Nephron (organoid): Measurements from ENCODE around the gene LEFTY1.
A peak's percentile ranks its signal among the peaks of the same experiment; 100 is the strongest.
"Not testable (repeated sequence)": the region's sequence is repeated elsewhere in the genome, so short reads cannot be mapped to it uniquely, and the experiment has no call there.

Experiments used
- H3K27ac Mint-ChIP-seq, 3 experiments: 2 replicates each; pipeline ENCODE4 v1.8.0; 2020; ENCODE audit warnings: mixed read lengths in 3 of 3, mild to moderate bottlenecking in 2 of 3, moderate library complexity in 1 of 3
- H3K27me3 Mint-ChIP-seq: 2 replicates; pipeline ENCODE4 v1.8.0; 2021; ENCODE audit warnings: low read depth, mild to moderate bottlenecking, moderate library complexity, mixed read lengths
- H3K36me3 Mint-ChIP-seq: 2 replicates; pipeline ENCODE4 v1.8.0; 2020; ENCODE audit warnings: low read depth, mixed read lengths
- H3K4me1 Mint-ChIP-seq: 2 replicates; pipeline ENCODE4 v1.8.0; 2020; ENCODE audit warnings: mixed read lengths
- H3K4me3 Mint-ChIP-seq, 3 experiments: 2 replicates each; pipeline ENCODE4 v1.8.0; 2020; ENCODE audit warnings: mild to moderate bottlenecking in 3 of 3, mixed read lengths in 3 of 3, moderate library complexity in 2 of 3
- H3K9me3 Mint-ChIP-seq: 2 replicates; pipeline ENCODE4 v1.8.0; 2020; ENCODE audit warnings: mixed read lengths
- CTCF ChIP-seq, 3 experiments: fragments of 200-600 bp; sonication (generic); IDR thresholded peaks; one replicate each; pipeline ENCODE4 v1.5.0; 2021; ENCODE audit warnings: antibody characterized with exemption in 3 of 3; ENCODE audit not compliant: unreplicated experiment in 3 of 3

The LEFTY1 gene

DNA sequence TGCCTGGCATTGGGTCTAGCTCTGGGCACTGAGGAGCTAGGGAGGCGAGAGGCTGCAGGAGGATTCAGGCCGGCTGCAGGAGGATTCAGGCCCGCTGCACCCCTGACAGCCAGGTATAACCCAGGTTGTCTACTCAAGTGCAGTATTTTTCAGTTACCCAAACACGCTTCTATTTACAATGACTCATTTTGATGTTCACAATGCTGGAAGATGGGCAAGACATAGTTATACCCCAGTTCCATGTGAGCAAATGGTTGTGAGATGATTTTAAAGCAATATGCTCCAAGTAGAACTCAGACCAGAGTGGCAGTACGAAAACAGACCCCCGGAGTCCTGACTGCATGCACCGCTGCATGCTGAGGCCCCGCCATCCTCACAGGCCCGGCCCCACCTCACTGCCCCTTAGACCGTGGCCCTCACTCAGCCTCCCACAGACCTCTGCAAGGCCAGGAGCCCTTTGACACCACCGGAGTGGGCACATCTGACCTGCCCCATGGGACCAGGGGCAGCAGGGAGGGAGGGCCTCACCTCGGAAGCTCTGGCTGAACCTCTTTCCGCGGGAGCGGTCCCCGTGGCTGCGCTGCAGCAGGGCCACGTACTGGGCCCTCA lies 553 bp downstream of the LEFTY1 start:
- Mint-ChIP-seq H3K27ac (peak overlapping the region; percentile 68 to 83 (median 81)), H3K36me3 (no peaks in the 10 kb centered on the region), H3K9me3 (no peaks in the 10 kb centered on the region), H3K4me3 (peak overlapping the region; percentile 63 to 78 (median 65)), H3K27me3 (no peaks in the 10 kb centered on the region), H3K4me1 (peaks cover 29% of the 10 kb centered on the region)
- TF ChIP-seq CTCF (IDR thresholded peaks at IDR 0.05; ENCODE audit: unreplicated experiment in 3 of 3) = no peak

DNA sequence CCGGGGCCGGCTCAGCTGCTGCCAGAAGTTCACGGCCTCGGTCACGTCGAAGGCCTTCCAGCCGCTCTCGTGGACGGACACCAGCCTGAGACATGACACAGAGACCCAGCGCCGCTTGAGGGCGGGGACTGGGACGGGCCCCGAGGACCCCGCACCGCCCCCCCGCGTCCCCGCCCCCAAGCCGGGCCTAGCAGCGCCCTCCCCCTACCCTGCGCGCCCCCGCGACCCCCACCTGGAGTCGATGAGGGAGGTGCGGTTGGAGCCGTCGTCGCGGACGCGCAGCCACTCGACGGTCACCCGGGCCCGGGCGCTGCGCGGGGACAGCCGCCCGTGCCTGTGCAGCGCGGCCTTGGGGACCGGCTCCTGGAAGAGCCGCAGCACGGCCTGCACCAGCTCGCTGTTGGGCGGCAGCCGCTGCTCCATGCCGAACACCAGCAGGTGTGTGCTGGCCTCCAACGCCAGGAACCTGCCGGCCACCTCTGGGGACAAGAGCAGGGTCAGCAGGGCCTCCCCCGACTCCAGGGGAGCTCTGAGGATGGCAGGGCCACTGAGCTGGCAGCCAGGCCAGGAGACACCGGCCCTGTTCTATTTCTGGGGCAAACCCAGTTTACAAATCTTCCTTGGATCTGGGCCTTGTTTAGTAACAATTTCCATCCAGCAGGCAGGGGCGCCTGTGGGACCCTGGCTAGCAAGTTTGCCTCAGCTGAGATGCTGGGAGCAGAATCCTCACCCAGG lies 1.2 kb downstream of the LEFTY1 start:
- Mint-ChIP-seq H3K4me1 (peaks cover 29% of the 10 kb centered on the region), H3K4me3 (peak overlapping the region; percentile 63 to 78 (median 65)), H3K27ac (peak overlapping the region; percentile 68 to 83 (median 81))
- not testable (repeated sequence) for H3K27me3 Mint-ChIP-seq, H3K9me3 Mint-ChIP-seq, H3K36me3 Mint-ChIP-seq

DNA sequence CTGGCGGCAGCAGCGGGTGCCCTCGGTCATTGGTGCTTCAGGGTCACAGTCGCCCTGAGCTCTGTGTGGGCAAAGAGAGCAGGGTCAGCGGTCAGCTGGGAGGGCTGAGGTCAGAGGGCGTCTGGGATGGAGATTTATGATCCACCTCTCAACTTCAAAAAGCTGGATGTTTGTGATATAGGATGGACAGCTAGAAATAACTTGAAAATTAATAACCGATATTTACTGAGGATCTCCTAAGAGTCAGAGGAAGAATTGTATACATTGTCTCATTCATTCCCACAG lies 2.0 kb downstream of the LEFTY1 start:
- no peaks in the 10 kb centered on the region for H3K27me3 Mint-ChIP-seq
- TF ChIP-seq CTCF (IDR thresholded peaks at IDR 0.05; ENCODE audit: unreplicated experiment in 3 of 3) = no peak
- no peaks in the 10 kb centered on the region for H3K9me3 Mint-ChIP-seq
- H3K27ac Mint-ChIP-seq = peak overlapping the region in 1 of 3 experiments; percentile 29
- peak overlapping the region; percentile 25 to 49 (median 34) for H3K4me3 Mint-ChIP-seq
- H3K4me1 Mint-ChIP-seq = peaks cover 29% of the 10 kb centered on the region
- H3K36me3 Mint-ChIP-seq = no peaks in the 10 kb centered on the region

GRCh38 chr1:225886159-225887029 lies 2.6 kb downstream of the LEFTY1 start:
- peaks cover 29% of the 10 kb centered on the region for H3K4me1 Mint-ChIP-seq
- no peak for TF ChIP-seq CTCF (IDR thresholded peaks at IDR 0.05; ENCODE audit: unreplicated experiment in 3 of 3)
- H3K27me3 Mint-ChIP-seq = no peaks in the 10 kb centered on the region
- H3K4me3 Mint-ChIP-seq = peak overlapping the region; percentile 25 to 46 (median 34)
- peak overlapping the region in 1 of 3 experiments; percentile 51 for H3K27ac Mint-ChIP-seq
- no peaks in the 10 kb centered on the region for H3K9me3 Mint-ChIP-seq
- no peaks in the 10 kb centered on the region for H3K36me3 Mint-ChIP-seq

GRCh38 chr1:225885336-225885735 lies 3.6 kb downstream of the LEFTY1 start:
- Mint-ChIP-seq H3K27me3 (no peaks in the 10 kb centered on the region), H3K4me1 (peaks cover 35% of the 10 kb centered on the region), H3K4me3 (peak overlapping the region in 2 of 3 experiments; percentile 23 to 34), H3K27ac (no peak overlapping the region), H3K36me3 (no peaks in the 10 kb centered on the region), H3K9me3 (no peaks in the 10 kb centered on the region)
- TF ChIP-seq CTCF (IDR thresholded peaks at IDR 0.05; ENCODE audit: unreplicated experiment in 3 of 3) = no peak

DNA sequence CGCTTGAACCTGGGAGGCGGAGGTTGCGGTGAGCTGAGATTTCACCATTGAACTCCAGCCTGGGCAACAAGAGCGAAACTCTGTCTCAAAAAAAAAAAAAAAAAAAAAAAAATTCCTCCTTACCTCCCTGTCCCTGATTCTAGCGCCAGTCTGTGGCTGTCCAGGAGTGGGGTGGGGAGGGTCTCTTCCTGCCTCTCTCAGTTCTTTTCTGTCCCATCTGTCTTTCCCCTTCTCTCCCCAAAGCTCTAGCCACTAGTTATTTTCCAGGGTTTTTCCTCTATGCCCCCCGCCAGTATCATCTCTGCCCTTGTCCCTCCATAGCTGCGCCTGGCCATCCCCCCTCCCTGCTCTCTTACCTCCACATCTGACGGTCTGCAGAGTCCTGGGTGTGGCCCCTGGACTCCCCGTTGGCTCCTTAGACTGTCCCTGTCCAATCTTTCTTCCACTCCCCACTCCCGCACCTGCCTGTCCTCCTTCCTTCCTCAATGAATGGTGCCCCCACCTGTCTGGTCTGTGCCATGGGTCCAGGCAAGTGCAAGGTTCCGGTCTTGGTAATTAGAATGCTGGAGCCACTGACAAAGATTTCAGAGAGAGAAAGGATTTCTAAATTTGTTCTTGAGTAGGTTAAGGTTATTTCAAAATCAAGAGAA lies 5.2 kb downstream of the LEFTY1 start:
- no peak for TF ChIP-seq CTCF (IDR thresholded peaks at IDR 0.05; ENCODE audit: unreplicated experiment in 3 of 3)
- H3K9me3 Mint-ChIP-seq = no peaks in the 10 kb centered on the region
- peak overlapping the region; percentile 33 to 86 (median 55) for H3K27ac Mint-ChIP-seq
- H3K36me3 Mint-ChIP-seq = no peaks in the 10 kb centered on the region
- H3K4me3 Mint-ChIP-seq = peak overlapping the region; percentile 87 to 95 (median 94)
- peaks cover 34% of the 10 kb centered on the region for H3K4me1 Mint-ChIP-seq
- no peaks in the 10 kb centered on the region for H3K27me3 Mint-ChIP-seq
